Measurements from ENCODE around the gene SZRD1.
A peak's percentile ranks its signal among the peaks of the same experiment; 100 is the strongest.

Gene SZRD1

DNA sequence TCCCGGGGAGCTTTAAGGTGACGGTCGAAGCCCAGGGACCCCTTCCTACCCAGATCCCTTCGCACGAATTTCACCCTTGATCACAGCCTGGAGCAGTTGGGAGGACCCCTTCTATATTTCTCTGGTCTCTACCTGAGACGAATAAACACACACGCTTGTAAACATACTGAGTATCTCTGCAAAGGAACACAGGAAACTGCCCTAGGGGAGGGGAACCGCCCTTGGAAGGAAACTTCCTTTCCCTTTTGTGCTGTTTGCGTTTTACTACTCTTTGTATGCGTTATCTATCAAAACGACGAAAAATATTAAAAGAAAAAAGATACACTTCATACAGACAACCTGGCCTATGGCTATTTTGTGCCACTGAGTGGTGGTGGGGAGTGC lies 74.2 kb downstream of the SZRD1 start:
- H3K36me3 Mint-ChIP-seq (ENCODE audit: low read depth) = peaks cover 27% of the 10 kb centered on the region
- H3K4me1 Mint-ChIP-seq = peaks cover 22% of the 10 kb centered on the region
- no peak for DNase-seq
- H3K9me3 Mint-ChIP-seq = no peaks in the 10 kb centered on the region
- no peaks in the 10 kb centered on the region for H3K27me3 Mint-ChIP-seq (ENCODE audit: low read depth, poor library complexity)
- peak overlapping the region; percentile 95 for H3K27ac Mint-ChIP-seq
- H3K4me3 Mint-ChIP-seq = peak overlapping the region; percentile 96
- TF ChIP-seq, protein P1, sequence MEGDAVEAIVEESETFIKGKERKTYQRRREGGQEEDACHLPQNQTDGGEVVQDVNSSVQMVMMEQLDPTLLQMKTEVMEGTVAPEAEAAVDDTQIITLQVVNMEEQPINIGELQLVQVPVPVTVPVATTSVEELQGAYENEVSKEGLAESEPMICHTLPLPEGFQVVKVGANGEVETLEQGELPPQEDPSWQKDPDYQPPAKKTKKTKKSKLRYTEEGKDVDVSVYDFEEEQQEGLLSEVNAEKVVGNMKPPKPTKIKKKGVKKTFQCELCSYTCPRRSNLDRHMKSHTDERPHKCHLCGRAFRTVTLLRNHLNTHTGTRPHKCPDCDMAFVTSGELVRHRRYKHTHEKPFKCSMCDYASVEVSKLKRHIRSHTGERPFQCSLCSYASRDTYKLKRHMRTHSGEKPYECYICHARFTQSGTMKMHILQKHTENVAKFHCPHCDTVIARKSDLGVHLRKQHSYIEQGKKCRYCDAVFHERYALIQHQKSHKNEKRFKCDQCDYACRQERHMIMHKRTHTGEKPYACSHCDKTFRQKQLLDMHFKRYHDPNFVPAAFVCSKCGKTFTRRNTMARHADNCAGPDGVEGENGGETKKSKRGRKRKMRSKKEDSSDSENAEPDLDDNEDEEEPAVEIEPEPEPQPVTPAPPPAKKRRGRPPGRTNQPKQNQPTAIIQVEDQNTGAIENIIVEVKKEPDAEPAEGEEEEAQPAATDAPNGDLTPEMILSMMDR (IDR thresholded peaks at IDR 0.05) = no peak

DNA sequence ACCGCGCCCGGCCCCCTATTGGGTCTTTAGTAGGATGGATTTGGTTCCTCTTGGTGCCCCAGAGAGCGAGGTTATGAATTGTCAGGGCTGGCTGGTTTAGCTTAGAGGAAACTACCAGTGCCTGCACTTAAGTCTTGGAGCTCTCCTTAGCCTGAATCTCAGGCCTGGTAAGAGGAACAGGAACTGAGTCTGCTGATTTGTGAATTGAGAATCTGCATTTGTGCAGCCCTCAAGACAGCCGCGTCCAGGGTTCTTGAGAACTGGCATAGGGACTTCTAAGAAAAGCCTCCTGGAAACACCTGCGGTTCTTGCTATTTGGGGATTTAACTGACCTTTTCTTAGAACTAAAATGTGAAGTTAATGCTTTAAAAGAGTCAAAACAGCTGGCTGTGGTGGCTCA lies 75.2 kb downstream of the SZRD1 start:
- Mint-ChIP-seq H3K9me3 (no peaks in the 10 kb centered on the region), H3K4me1 (peaks cover 22% of the 10 kb centered on the region), H3K36me3 (ENCODE audit: low read depth) (peaks cover 33% of the 10 kb centered on the region), H3K27me3 (ENCODE audit: low read depth, poor library complexity) (no peaks in the 10 kb centered on the region), H3K4me3 (peak overlapping the region; percentile 96), H3K27ac (no peak overlapping the region)
- DNase-seq = no peak
- TF ChIP-seq, protein P1 (IDR thresholded peaks at IDR 0.05) = no peak

GRCh38 chr1:16442941-16443340 lies 75.9 kb downstream of the SZRD1 start:
- H3K27ac Mint-ChIP-seq = no peak overlapping the region
- no peaks in the 10 kb centered on the region for H3K9me3 Mint-ChIP-seq
- H3K4me3 Mint-ChIP-seq = peak overlapping the region; percentile 68
- peaks cover 39% of the 10 kb centered on the region for H3K36me3 Mint-ChIP-seq (ENCODE audit: low read depth)
- peaks cover 22% of the 10 kb centered on the region for H3K4me1 Mint-ChIP-seq
- no peak for DNase-seq
- no peaks in the 10 kb centered on the region for H3K27me3 Mint-ChIP-seq (ENCODE audit: low read depth, poor library complexity)
- TF ChIP-seq, protein P1 (IDR thresholded peaks at IDR 0.05) = no peak

DNA sequence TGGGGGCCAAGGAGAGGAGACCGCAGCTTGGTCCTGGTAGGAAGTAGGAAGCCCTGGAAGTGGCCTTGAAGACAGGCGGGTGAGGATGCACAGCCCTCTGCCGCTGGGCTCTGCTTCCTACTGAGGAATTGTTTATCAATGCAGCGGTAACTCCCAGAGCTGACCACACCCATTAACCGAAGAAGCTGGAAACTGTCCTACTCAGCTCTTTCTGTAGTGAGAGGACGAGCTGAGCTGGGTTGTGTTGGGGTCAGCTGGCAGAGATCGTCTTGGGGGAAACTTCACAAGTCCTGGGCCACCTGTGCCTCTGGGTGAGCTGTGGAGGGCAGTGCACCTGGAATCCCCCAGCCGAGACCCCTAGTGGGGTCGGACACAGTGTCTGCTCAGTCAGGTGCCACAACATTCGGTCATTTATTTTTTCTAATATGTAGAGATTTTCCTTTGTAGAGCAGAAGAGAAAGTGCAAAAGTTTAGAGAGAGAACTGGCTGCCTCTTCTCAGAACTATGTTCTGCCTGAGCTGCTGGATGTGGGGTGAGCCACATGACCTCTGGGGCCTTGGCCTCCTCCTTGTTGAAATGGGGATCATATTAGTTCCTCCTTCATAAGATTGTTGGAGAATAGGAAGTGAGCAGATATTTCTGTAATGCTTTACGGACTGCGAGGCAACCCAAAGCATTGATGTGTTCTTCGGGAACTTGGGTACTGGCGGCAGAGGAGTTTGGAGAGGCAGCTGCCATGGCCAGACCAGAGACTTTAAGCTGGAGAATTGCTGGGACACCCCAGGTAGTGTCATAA lies 77.1 kb downstream of the SZRD1 start:
- Mint-ChIP-seq H3K27ac (peak overlapping the region; percentile 30), H3K36me3 (ENCODE audit: low read depth) (peaks cover 52% of the 10 kb centered on the region), H3K4me3 (no peak overlapping the region), H3K4me1 (peaks cover 22% of the 10 kb centered on the region), H3K9me3 (no peaks in the 10 kb centered on the region), H3K27me3 (ENCODE audit: low read depth, poor library complexity) (no peaks in the 10 kb centered on the region)
- DNase-seq = no peak
- TF ChIP-seq, protein P1 (IDR thresholded peaks at IDR 0.05) = no peak

DNA sequence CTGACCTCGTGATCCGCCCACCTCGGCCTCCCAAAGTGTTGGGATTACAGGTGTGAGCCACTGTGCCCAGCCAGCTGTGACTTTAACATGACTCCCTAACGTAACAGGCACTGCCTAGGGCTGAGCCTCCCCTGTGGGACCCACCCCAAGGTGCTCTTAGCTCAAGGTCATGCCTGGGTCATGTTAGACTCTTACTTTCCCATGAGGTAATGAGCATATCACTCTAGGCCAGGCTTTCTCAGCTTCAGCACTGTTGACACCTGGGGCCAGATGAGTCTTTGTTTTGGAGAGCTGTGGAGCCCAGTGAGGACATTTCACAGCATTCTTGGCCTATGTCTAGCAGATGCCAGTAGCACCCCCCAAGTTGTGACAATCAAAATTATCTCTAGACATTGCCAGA lies 78.0 kb downstream of the SZRD1 start:
- no peak for DNase-seq
- Mint-ChIP-seq H3K4me3 (no peak overlapping the region), H3K27me3 (ENCODE audit: low read depth, poor library complexity) (no peaks in the 10 kb centered on the region), H3K4me1 (peaks cover 21% of the 10 kb centered on the region), H3K9me3 (no peaks in the 10 kb centered on the region), H3K36me3 (ENCODE audit: low read depth) (peaks cover 61% of the 10 kb centered on the region), H3K27ac (no peak overlapping the region)
- TF ChIP-seq, protein P1 (IDR thresholded peaks at IDR 0.05) = no peak

DNA sequence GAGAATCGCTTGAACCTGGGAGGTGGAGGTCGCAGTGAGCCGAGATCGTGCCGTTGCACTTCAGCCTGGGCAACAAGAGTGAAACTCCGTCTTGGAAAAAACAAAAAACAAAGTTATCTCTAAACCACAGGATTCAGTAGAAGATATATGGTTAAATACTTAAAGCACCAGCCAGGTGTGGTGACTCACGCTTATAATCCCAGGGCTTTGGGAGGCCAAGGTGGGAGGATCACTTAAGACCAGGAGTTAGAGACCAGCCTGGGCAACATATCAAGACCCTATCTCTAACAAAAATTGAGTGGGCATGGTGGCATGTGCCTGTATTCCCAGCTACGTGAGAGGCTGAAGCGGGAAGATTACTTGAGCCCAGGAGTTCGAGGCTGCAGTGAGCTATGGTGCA lies 79.1 kb downstream of the SZRD1 start:
- H3K36me3 Mint-ChIP-seq (ENCODE audit: low read depth) = peaks cover 67% of the 10 kb centered on the region

More for the DNA sequence above, 79.1 kb downstream of the SZRD1 start:
- DNase-seq = no peak
- H3K9me3 Mint-ChIP-seq = no peaks in the 10 kb centered on the region
- no peak overlapping the region for H3K27ac Mint-ChIP-seq
- peaks cover 15% of the 10 kb centered on the region for H3K4me1 Mint-ChIP-seq
- TF ChIP-seq, protein P1 (IDR thresholded peaks at IDR 0.05) = no peak
- no peaks in the 10 kb centered on the region for H3K27me3 Mint-ChIP-seq (ENCODE audit: low read depth, poor library complexity)
- H3K4me3 Mint-ChIP-seq = no peak overlapping the region

Measured in nephron progenitor cell (in vitro differentiated cells).